Measurements from ENCODE around the gene MRPL55. TPM values are rescaled to one million over a fixed set of nuclear protein-coding genes. Genes with fewer than 3 reads are reported as not detected.

The MRPL55 gene
- total RNA-seq, 2 experiments from 2014 or later = 51.1 to 52.7 TPM

DNA sequence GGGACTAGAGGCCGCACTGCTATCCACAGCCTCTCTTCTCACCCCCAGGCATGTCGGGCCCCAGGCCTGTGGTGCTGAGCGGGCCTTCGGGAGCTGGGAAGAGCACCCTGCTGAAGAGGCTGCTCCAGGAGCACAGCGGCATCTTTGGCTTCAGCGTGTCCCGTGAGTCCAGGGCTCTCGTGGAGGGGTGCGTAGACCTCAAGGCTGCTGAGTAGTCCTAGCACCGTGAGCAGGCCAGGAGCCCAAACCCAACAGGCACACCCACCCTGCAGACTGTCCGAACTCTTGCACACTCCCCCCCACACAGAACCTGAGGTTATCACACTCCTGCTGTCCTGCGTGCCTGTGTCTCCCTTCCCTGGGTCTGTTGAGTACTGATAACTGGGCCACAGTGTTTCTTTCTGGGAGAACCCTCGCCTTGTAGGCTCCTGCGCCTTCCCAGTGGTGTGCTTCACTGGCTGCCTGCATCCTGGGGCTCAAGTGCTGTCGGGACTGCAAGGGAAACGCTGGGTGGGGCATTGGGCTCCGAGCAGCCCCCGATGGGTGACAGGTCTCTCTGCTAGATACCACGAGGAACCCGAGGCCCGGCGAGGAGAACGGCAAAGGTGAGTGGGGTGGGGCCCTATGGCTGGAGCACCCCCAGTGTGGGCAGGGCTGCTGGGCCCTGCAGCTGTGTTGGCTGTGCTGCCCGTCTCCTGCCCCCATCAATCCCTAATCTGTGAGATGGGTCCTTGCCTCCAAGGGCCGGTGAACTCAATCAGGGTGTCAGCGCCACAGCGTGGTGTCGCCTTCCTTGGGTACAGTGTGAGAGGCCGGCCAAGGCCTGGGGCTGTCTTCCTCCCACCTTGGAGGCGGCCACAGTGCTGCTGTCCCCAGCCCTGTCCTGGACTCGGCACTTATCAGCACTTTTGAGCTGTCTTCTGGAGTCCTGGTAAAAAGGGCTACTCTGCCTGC, 36.6 kb upstream of the MRPL55 start:
- ChIA-PET POLR2A (no interaction called here), CTCF (no interaction called here)
- no peak overlapping the region for H3K4me3 Mint-ChIP-seq
- no peaks in the 10 kb centered on the region for H3K9me3 Mint-ChIP-seq
- no peaks in the 10 kb centered on the region for H3K27me3 Mint-ChIP-seq
- peaks cover 11% of the 10 kb centered on the region for H3K36me3 Mint-ChIP-seq
- intact Hi-C loops (cut with micrococcal nuclease) = no loop called here
- H3K27ac Mint-ChIP-seq = no peak overlapping the region
- DNase-seq = no peak
- H3K4me1 Mint-ChIP-seq (ENCODE audit: low read depth) = peaks cover 27% of the 10 kb centered on the region

- Mint-ChIP-seq H3K36me3 (peaks cover 11% of the 10 kb centered on the region), H3K27me3 (no peaks in the 10 kb centered on the region), H3K9me3 (no peaks in the 10 kb centered on the region), H3K4me3 (no peak overlapping the region), H3K4me1 (ENCODE audit: low read depth) (peaks cover 27% of the 10 kb centered on the region), H3K27ac (no peak overlapping the region)
- no peak for DNase-seq
- intact Hi-C loops (cut with micrococcal nuclease) = no loop called here
- ChIA-PET POLR2A (no interaction called here), CTCF (no interaction called here)
Measured at GRCh38 chr1:228144993-228145343, 35.9 kb upstream of the MRPL55 start.

- POLR2A ChIA-PET = no interaction called here
- Mint-ChIP-seq H3K27me3 (no peaks in the 10 kb centered on the region), H3K27ac (no peak overlapping the region), H3K36me3 (peaks cover 11% of the 10 kb centered on the region), H3K4me1 (ENCODE audit: low read depth) (peaks cover 27% of the 10 kb centered on the region), H3K9me3 (no peaks in the 10 kb centered on the region), H3K4me3 (no peak overlapping the region)
- intact Hi-C loops (cut with micrococcal nuclease) = no loop called here
- CTCF ChIA-PET = no interaction called here
- DNase-seq = no peak
Measured at GRCh38 chr1:228144193-228144992, 35.3 kb upstream of the MRPL55 start.

DNA sequence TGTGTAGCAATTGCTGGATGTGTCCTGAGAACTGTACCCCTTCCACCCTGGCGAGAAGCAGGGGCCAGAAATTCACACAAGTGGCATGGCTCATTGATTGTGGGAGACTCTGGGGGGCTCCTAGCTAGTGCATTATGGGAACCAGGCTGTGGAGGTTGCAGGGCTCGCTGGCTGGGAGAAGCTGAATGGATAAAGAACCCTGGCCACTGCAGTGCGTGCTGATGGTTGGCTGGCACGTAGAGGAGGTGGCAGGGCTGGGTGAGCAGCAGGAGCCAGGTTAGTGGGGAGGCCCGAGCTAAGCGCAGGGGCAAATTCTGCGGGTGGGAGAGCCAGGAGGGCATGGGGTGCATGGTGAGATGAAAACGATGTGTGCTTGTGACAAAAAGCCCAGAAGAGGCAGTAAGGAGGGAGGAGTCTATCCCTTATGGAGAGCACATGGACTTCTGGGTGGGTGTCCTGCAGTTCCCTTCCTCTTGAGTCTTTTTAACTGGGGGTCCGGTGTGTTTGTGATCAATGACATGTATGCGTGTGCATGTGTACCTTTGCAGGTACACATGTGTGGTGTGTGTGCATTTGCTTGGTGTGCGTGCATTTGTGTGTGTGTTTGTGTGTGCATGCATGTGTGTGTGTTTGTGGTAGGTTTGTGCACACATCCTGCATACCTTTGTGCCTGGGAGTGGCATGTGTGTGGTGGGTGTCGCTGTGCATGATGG, 34.5 kb upstream of the MRPL55 start:
- H3K9me3 Mint-ChIP-seq = no peaks in the 10 kb centered on the region
- peaks cover 27% of the 10 kb centered on the region for H3K4me1 Mint-ChIP-seq (ENCODE audit: low read depth)
- no peak overlapping the region for H3K4me3 Mint-ChIP-seq
- H3K36me3 Mint-ChIP-seq = peaks cover 11% of the 10 kb centered on the region
- CTCF ChIA-PET = interaction anchor here (0.6 to 2.2 kb wide), 4 partner anchors 13 to 392 kb away, joined by 3 to 8 read pairs (median 4); no protein-coding TSS in a partner anchor
- DNase-seq = no peak
- intact Hi-C loops (cut with micrococcal nuclease) = no loop called here
- no peaks in the 10 kb centered on the region for H3K27me3 Mint-ChIP-seq
- POLR2A ChIA-PET = interaction anchor here (0.8 kb wide), 1 partner anchor 52 kb away, joined by 3 read pairs; no protein-coding TSS in a partner anchor
- H3K27ac Mint-ChIP-seq = no peak overlapping the region

- H3K9me3 Mint-ChIP-seq = no peaks in the 10 kb centered on the region
- no peak for DNase-seq
- peak overlapping the region; percentile 99 for H3K4me3 Mint-ChIP-seq
- POLR2A ChIA-PET = interaction anchor here (0.8 kb wide), 1 partner anchor 51 kb away, joined by 3 read pairs; no protein-coding TSS in a partner anchor
- CTCF ChIA-PET = interaction anchor here (1.0 to 2.2 kb wide), 3 partner anchors 12 to 143 kb away, joined by 3 to 8 read pairs (median 4); no protein-coding TSS in a partner anchor
- no peak overlapping the region for H3K27ac Mint-ChIP-seq
- no peaks in the 10 kb centered on the region for H3K27me3 Mint-ChIP-seq
- H3K36me3 Mint-ChIP-seq = peaks cover 11% of the 10 kb centered on the region
- peaks cover 27% of the 10 kb centered on the region for H3K4me1 Mint-ChIP-seq (ENCODE audit: low read depth)
- intact Hi-C loops (cut with micrococcal nuclease) = no loop called here
Measured at GRCh38 chr1:228142701-228143136, 33.6 kb upstream of the MRPL55 start.

GRCh38 chr1:228142155-228142691, 33.1 kb upstream of the MRPL55 start:
- DNase-seq = no peak
- Mint-ChIP-seq H3K4me3 (peak overlapping the region; percentile 99), H3K36me3 (peaks cover 11% of the 10 kb centered on the region), H3K4me1 (ENCODE audit: low read depth) (peaks cover 27% of the 10 kb centered on the region), H3K27ac (peak overlapping the region; percentile 96), H3K27me3 (no peaks in the 10 kb centered on the region), H3K9me3 (no peaks in the 10 kb centered on the region)
- CTCF ChIA-PET = interaction anchor here (0.8 to 2.2 kb wide), 2 partner anchors 11 to 23 kb away, joined by 3 to 8 read pairs; no protein-coding TSS in a partner anchor
- intact Hi-C loops (cut with micrococcal nuclease) = no loop called here
- POLR2A ChIA-PET = interaction anchor here (0.9 kb wide), 1 partner anchor 58 kb away, joined by 3 read pairs; no protein-coding TSS in a partner anchor

DNA sequence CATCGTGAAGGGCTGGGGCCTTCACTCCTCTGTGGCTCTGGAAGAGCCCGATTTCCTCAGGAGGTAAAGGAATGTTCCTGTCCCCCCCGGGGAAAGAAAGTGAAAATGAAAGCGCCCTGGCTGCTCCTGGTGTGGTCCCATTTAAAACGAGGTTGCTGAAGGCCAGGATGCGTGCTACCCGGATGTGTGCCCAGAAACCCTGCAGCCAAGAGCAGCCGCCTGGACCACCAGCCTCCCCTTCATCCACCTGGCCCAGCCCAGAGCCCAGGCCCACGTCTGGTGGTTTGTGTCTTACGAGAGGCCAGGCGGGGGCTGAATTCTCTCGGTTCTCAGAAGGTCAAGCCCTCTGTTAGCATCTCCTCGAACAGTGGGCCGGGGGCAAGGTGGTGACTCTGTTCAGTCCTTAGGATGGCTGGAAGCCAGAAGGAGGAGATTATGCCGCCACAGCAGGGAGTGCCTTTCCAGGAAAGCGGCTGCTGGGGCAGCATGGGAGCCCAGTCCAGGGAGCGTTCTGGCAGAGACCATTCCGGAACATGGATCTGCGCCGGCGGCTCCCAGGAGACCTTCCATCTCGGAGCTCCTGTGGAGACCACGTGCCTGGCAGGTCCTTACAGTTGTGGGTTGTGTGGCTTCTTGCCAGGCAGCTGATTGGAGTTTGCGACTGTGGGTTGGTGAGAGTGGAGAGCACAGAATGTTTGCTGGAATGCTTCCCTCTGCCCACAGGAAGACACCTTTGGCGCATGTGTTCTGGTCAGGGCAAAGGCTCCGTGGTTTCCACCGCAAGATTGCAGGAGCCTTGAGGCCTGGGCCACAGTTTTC, 32.3 kb upstream of the MRPL55 start:
- intact Hi-C loops (cut with micrococcal nuclease) = loop anchor here (2.0 kb wide), 2 partner anchors 265 to 317 kb away; partner anchors contain the start of gene TRIM11
- Mint-ChIP-seq H3K4me3 (peak overlapping the region; percentile 99), H3K4me1 (ENCODE audit: low read depth) (peaks cover 27% of the 10 kb centered on the region), H3K27me3 (no peaks in the 10 kb centered on the region), H3K27ac (peak overlapping the region; percentile 96), H3K9me3 (no peaks in the 10 kb centered on the region), H3K36me3 (peaks cover 11% of the 10 kb centered on the region)
- ChIA-PET CTCF (interaction anchor here (0.8 to 2.2 kb wide), 3 partner anchors 11 to 25 kb away, joined by 3 to 13 read pairs (median 8); partner anchors contain the start of gene IBA57), POLR2A (interaction anchor here (0.9 to 3.7 kb wide), 4 partner anchors 24 to 59 kb away, joined by 3 to 33 read pairs (median 4); partner anchors contain the start of genes ARF1 and IBA57)
- DNase-seq = peak; percentile 47

DNA sequence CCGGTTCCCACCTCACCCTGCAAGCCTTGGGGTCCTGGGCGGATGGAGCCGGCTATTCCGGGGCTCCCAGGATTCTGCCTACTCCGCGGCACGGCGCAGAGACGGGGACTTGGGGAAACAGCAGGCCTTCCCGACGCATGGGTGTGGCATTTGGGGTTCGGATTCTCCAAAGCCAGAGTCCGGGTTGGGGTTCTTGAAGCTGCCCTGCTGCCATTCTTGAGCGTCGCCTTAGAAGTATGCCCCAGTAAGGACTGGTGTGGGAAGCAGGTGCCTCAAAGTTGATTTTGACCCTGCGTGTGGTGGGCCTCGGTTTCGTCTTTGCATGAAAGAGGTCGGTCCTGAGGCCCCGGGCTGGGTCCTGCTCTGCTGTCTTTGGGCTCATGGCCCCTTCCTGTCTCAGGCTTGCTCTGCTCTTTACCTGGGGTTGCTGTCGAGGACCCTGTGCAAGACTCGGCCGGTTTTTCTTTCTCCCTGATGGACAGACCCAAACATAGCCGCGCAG, 31.7 kb upstream of the MRPL55 start:
- ChIA-PET POLR2A (interaction anchor here (1.0 to 3.7 kb wide), 6 partner anchors 25 to 59 kb away, joined by 3 to 33 read pairs (median 4); partner anchors contain the start of genes ARF1 and IBA57), CTCF (interaction anchor here (1.1 to 2.2 kb wide), 4 partner anchors 10 to 361 kb away, joined by 3 to 13 read pairs (median 8); partner anchors contain the start of gene IBA57)
- peaks cover 11% of the 10 kb centered on the region for H3K36me3 Mint-ChIP-seq
- H3K9me3 Mint-ChIP-seq = no peaks in the 10 kb centered on the region
- no peaks in the 10 kb centered on the region for H3K27me3 Mint-ChIP-seq
- H3K4me3 Mint-ChIP-seq = peak overlapping the region; percentile 99
- peaks cover 27% of the 10 kb centered on the region for H3K4me1 Mint-ChIP-seq (ENCODE audit: low read depth)
- peak overlapping the region; percentile 96 for H3K27ac Mint-ChIP-seq
- intact Hi-C loops (cut with micrococcal nuclease) = loop anchor here (1.0 to 2.0 kb wide), 7 partner anchors 26 to 352 kb away; partner anchors contain the start of genes ARF1, C1orf35, MRPL55 and TRIM11
- peak; percentile 32 for DNase-seq

- ChIA-PET CTCF (interaction anchor here (1.1 to 2.2 kb wide), 4 partner anchors 9 to 361 kb away, joined by 3 to 13 read pairs (median 8); partner anchors contain the start of gene IBA57), POLR2A (interaction anchor here (1.0 to 3.7 kb wide), 6 partner anchors 26 to 58 kb away, joined by 3 to 33 read pairs (median 4); partner anchors contain the start of genes ARF1 and IBA57)
- H3K27ac Mint-ChIP-seq = peak within 1 kb of the TSS; percentile 96
- H3K4me1 Mint-ChIP-seq (ENCODE audit: low read depth) = peaks cover 27% of the 10 kb centered on the region
- H3K9me3 Mint-ChIP-seq = no peaks in the 10 kb centered on the region
- DNase-seq = peak; percentile 100
- intact Hi-C loops (cut with micrococcal nuclease) = loop anchor here (1.0 to 2.0 kb wide), 7 partner anchors 26 to 352 kb away; partner anchors contain the start of genes ARF1, C1orf35, MRPL55 and TRIM11
- H3K4me3 Mint-ChIP-seq = peak within 1 kb of the TSS; percentile 99
- H3K27me3 Mint-ChIP-seq = peaks cover 1% of the 10 kb centered on the region
- peaks cover 11% of the 10 kb centered on the region for H3K36me3 Mint-ChIP-seq
Measured at GRCh38 chr1:228139931-228140723, 31.0 kb upstream of the MRPL55 start, which contains the start of gene GUK1. TSS of gene GUK1 (plus strand) at chr1:228140279. CDS start at chr1:228140303, 24 bp downstream.
